Uterus (tissue), 4 donors: ENCODE data around the gene DDX46. TPM values are rescaled to one million over a fixed set of nuclear protein-coding genes. Genes with fewer than 3 reads are reported as not detected.

ENCODE experiments used
- DNase-seq, 2 donors: peaks; one replicate each; pipeline ENCODE4 v3.0.0-alpha.2; 2019 to 2020
- H3K27ac ChIP-seq, 2 donors: fragments of 200-600 bp; sonication (generic); 1 replicate in 1 of 2; 2 replicates in 1 of 2; pipeline ENCODE4 v1.5.1; 2016 to 2018
- H3K27me3 ChIP-seq, 2 donors: fragments of 200-600 bp; sonication (generic); one replicate each; pipeline ENCODE4 v1.5.1; 2018 to 2019; ENCODE audit warnings: control low read depth in 1 of 2
- H3K36me3 ChIP-seq, 2 donors: fragments of 200-600 bp; sonication (generic); one replicate each; pipeline ENCODE4 v1.5.1; 2019; ENCODE audit warnings: control low read depth in 1 of 2
- H3K4me1 ChIP-seq, 2 donors: fragments of 200-600 bp; sonication (generic); one replicate each; pipeline ENCODE4 v1.5.1; 2018 to 2019; ENCODE audit warnings: control low read depth in 1 of 2
- H3K4me3 ChIP-seq, 2 donors: fragments of 200-600 bp; sonication (generic); 1 replicate in 1 of 2; 2 replicates in 1 of 2; pipeline ENCODE4 v1.5.1; 2018 to 2019; ENCODE audit warnings: mild to moderate bottlenecking in 1 of 2
- H3K9me3 ChIP-seq, 2 donors: fragments of 200-600 bp; sonication (generic); one replicate each; pipeline ENCODE4 v1.5.1; 2019; ENCODE audit warnings: control low read depth in 1 of 2
- CTCF ChIP-seq, 4 experiments: fragments of 200-600 bp in 2 of 4; fragments of 450-650 bp in 2 of 4; sonication (generic) in 2 of 4; IDR thresholded peaks; one replicate each; pipeline ENCODE4 v1.5.1; 2016 to 2019; ENCODE audit warnings: antibody characterized with exemption in 4 of 4, mild to moderate bottlenecking in 2 of 4, moderate library complexity in 1 of 4
- POLR2A ChIP-seq, 2 donors: fragments of 450-650 bp; IDR thresholded peaks; one replicate each; pipeline ENCODE4 v1.6.1; 2016; ENCODE audit warnings: antibody characterized with exemption in 2 of 2, mild to moderate bottlenecking in 1 of 2, moderate library complexity in 1 of 2
- intact Hi-C: fragments of 100-400 bp; cut with DNase I; formaldehyde crosslinking; loops from one replicate; pipeline ENCODE4 v1.15.1; 2023; ENCODE audit warnings: low total_unique reads
- small RNA-seq: library from RNA; depleted of rRNA; stranded (forward); fragments of <200 nt; gene quantifications from one replicate; pipeline ENCODE3, GENCODE V24; 2016
- total RNA-seq, 4 donors: library from RNA; depleted of rRNA in 3 of 4; stranded (reverse); fragments of >200 nt in 3 of 4; gene quantifications; one replicate each; pipeline versions ENCODE4 v1.1.0 to v1.2.4, GENCODE V29; 2014 to 2023
- donor health status: DM: yes; HTN: yes; CAD: no.

The DDX46 gene
- total RNA-seq, 4 donors from 2014 or later = 38.2 to 63.7 (median 47.6) TPM

GRCh38 chr5:134879456-134879855, 120.9 kb downstream of the DDX46 start:
- H3K27me3 ChIP-seq = no peaks in the 10 kb centered on the region
- DNase-seq = no peak
- no peak overlapping the region for H3K4me3 ChIP-seq
- peaks cover 0 to 9% of the 10 kb centered on the region in 2 donors for H3K4me1 ChIP-seq
- H3K36me3 ChIP-seq = no peaks in the 10 kb centered on the region
- TF ChIP-seq CTCF (IDR thresholded peaks at IDR 0.05) (no peak), POLR2A (IDR thresholded peaks at IDR 0.05) (no peak)
- H3K9me3 ChIP-seq = no peaks in the 10 kb centered on the region
- no peak overlapping the region for H3K27ac ChIP-seq
- intact Hi-C loops = no loop called here

Small RNAs within 50 kb of the gene (small RNA-seq; reads per million reads assigned to genes)
- not detected for gene RNU6-757P

Other genes with a start within 250 kb of the DDX46 start
- 10 to 100 TPM; 15.8 to 95.8 (median 16.7) TPM for gene JADE2, start 233.1 kb upstream of the DDX46 start, total RNA-seq
- 100 to 1,000 TPM in 1 of 4 donors, 10 to 100 TPM in 3; 38.0 to 612 (median 81.9) TPM for gene SAR1B, start 126.0 kb upstream of the DDX46 start, total RNA-seq
- 10 to 100 TPM in 3 of 4 donors, 1 to 10 TPM in 1; 7.2 to 51.3 (median 30.7) TPM for gene SEC24A, start 110.0 kb upstream of the DDX46 start, total RNA-seq
- gene CAMLG, start 20.2 kb upstream of the DDX46 start, total RNA-seq = 10 to 100 TPM; 44.7 to 56.6 (median 49.4) TPM
- 10 to 100 TPM; 45.3 to 93.8 (median 58.3) TPM for gene C5orf24, start 87.2 kb downstream of the DDX46 start, total RNA-seq
- 100 to 1,000 TPM in 2 of 4 donors, 10 to 100 TPM in 2; 53.5 to 175 (median 113) TPM for gene TXNDC15, start 115.6 kb downstream of the DDX46 start, total RNA-seq
- 10 to 100 TPM in 2 of 4 donors, 1 to 10 TPM in 2; 1.8 to 15.1 (median 8.2) TPM for gene PCBD2, start 146.4 kb downstream of the DDX46 start, total RNA-seq
- gene CATSPER3, start 209.1 kb downstream of the DDX46 start, total RNA-seq = 1 to 10 TPM in 1 of 4 donors, under 1 TPM in 1, not detected in 2; 0.48 to 2.7 TPM